ENCODE results near the gene AFDN.

Gene AFDN

DNA sequence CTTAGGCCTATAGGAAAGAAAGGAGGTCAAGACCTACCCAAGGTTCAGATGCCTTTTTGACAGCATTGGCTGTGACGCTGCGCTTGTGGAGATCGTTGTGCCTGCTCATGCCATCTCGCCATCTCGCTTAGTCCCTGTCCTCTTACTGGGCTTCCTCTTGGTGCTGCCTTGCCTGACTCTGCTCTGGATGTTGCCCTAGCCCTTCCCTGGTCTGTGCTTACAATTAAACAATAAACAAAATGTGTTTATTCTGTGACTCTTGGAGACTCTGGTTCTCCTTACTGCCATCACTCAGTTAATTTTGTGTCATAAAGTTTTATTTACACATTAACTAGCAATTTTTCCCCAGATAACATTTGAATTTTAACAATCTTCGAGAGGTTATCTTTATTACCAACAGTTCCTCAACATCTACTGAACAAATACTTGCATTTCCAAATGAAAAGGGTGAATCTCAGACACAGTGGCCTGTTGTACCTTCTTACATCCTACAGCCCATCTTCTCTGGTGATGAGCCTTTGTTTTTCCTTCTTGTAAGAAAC lies 11.6 kb downstream of the AFDN start:
- DNase-seq (ENCODE audit: low read depth in 2 of 3, low spot score in 2 of 3), result no peak

DNA sequence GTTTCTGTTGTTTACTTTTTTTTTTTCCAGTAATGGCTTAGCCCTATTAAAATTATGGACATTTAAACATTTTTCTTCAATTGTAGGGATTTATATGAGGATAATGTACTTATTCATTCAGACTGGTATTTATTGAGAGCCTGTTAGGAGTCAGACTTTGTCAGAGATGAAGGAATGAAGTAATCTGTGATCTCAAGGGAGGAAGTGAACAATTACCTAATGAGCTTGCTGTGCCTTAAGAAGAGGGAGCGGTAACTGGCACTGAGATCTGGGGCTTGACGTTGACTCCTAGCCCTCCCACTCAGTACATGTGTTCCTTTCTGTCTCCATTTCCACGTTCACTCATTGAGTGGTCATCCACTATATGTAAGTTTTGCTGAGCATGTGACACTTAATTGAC lies 12.6 kb downstream of the AFDN start:
- no peak for DNase-seq (ENCODE audit: low read depth in 2 of 3, low spot score in 2 of 3)

DNA sequence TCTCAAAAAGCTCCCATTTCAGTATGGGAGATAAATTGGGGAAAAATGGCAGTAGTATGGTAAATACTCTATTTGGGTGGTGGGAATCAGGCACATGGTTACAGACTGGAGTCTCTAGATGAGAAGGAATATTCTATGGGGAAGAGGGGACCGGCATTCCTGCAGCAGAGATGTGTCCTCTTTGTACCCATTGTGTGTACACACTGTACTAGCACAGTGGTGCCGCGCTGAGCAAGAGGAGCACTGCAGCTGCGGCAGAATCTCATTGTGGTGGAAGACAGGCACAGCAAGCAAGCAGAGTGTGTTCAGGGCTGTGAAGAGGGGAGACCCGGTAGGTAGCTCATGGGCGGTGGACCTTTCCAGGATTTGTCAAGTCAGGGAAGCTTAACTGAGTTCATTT lies 13.0 kb downstream of the AFDN start:
- DNase-seq (ENCODE audit: low read depth in 2 of 3, low spot score in 2 of 3), result no peak

GRCh38 chr6:167840160-167840525 lies 13.4 kb downstream of the AFDN start:
- DNase-seq (ENCODE audit: low read depth in 2 of 3, low spot score in 2 of 3), result no peak

- no peak for DNase-seq (ENCODE audit: low read depth in 2 of 3, low spot score in 2 of 3)
These were observed 13.9 kb downstream of the AFDN start for GRCh38 chr6:167840526-167841179.

- DNase-seq (ENCODE audit: low read depth in 2 of 3, low spot score in 2 of 3), result no peak
These were observed 15.3 kb downstream of the AFDN start for GRCh38 chr6:167841981-167842380.

DNA sequence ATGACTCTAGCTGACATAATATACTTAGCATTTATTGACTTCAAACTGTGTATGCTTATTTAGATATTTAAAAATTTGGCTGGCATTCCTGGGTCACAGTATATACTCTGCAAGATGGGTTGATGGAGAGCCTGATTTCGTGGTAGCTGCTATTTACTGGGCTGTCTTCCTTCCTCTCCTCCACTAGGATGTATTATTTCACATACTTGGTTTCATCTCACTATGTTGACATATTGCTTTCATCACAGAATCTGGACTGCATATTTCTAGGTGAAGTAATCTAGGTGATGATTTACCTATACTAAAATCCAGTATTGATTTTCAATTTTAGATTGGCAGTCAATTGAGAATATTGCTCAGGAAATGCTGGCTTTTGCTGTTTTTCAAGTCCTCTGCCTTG lies 15.7 kb downstream of the AFDN start:
- no peak for DNase-seq (ENCODE audit: low read depth in 2 of 3, low spot score in 2 of 3)

- no peak for DNase-seq (ENCODE audit: low read depth in 2 of 3, low spot score in 2 of 3)
These were observed 16.3 kb downstream of the AFDN start for GRCh38 chr6:167843023-167843422.

DNA sequence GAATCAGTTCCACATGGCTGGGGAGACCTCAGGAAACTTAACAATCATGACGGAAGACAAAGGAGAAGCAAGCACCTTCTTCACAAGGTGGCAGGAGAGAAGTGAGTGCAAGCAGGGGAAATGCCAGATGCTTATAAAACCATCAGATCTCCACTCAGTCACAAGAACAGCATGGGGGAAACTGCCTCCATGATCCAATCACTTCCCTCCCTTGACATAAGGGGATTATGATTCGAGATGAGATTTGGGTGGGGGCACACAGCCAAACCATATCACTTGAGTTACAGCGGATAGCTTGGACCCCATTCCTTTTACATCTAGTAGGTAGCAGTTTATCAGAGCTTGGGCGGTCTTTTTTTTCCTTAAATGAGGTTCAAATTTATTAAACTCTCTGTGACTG lies 19.1 kb downstream of the AFDN start:
- no peak for DNase-seq (ENCODE audit: low read depth in 2 of 3, low spot score in 2 of 3)

DNA sequence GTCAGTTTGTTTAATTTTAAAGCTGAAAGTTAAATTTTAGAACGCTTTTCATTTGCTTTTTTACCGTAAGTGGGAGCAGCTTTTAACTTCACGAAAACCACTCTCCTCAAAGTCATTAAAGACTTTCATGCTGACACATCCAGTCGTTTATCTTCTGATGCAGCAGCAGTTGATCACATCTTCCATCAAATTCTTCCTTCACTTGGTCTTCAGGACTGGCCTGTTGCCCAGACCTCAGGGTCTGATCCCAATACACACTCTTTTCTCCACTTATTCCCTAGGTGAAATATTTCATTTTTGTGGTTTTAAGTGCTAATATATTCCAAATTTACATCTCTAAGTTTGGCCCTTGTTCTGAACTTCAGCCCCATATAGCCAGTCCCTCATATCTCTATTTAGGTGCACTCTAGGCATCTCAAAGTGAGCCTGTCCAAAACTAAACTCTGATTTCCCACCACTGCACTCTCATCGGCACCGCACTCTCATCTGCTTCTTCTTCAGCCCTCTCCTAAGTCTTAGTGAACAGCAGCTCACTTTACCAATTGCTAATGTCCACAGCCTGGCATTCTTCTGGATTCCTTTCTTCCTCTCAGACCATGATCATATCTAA lies 20.4 kb downstream of the AFDN start:
- no peak for DNase-seq (ENCODE audit: low read depth in 2 of 3, low spot score in 2 of 3)

DNA sequence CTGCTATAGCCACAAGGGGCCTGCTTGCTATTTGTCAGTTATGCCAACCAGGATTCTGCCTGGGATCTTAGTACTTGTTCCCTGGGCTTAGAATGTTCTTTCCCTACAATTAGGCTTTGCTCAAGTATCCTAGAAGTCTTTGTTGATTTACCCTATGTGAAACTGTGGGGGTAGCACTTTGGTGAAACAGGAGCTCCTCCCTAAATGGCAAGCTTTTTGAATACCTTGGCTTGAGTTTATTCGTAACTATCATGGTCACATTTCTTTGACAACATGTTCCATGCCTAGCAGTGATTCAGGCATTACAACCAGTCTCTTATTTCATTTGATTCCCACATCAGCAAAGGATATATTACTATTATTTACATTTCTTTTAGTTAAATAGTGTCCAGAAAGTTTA lies 21.2 kb downstream of the AFDN start:
- DNase-seq (ENCODE audit: low read depth in 2 of 3, low spot score in 2 of 3), result no peak

GRCh38 chr6:167848783-167849182 lies 22.1 kb downstream of the AFDN start:
- DNase-seq (ENCODE audit: low read depth in 2 of 3, low spot score in 2 of 3), result no peak

GRCh38 chr6:167849846-167850459 lies 23.2 kb downstream of the AFDN start:
- no peak for DNase-seq (ENCODE audit: low read depth in 2 of 3, low spot score in 2 of 3)

- no peak for DNase-seq (ENCODE audit: low read depth in 2 of 3, low spot score in 2 of 3)
These were observed 24.1 kb downstream of the AFDN start for GRCh38 chr6:167850782-167851181.

GRCh38 chr6:167851370-167851952 lies 24.8 kb downstream of the AFDN start:
- no peak for DNase-seq (ENCODE audit: low read depth in 2 of 3, low spot score in 2 of 3)

DNA sequence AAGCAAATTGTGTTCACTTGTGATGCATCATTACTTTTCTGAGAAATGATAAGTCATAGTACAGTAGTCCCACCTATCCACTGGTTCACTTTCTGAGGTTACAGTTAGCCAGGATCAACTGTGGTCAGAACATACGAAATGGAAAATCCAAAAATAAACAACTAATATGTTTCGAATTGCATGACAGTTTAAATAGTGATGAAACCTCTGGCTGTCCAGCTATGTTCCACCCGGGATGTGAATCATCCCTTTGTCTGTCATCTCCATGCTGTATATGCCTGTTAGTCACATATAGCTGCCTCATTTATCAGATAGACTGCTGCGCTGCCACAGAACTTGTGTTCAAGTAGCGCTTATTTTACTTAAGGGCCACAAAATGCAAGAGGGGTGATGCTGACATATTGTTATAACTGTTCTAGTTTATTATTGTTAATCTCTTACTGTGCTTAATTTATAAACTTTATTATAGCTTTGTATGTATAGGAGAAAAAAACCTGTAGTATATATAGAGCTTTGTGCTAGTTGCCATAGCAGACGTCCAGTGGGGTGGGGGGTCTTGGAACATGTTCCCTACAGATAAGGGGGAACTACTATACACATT lies 29.2 kb downstream of the AFDN start:
- DNase-seq (ENCODE audit: low read depth in 2 of 3, low spot score in 2 of 3), result no peak

DNA sequence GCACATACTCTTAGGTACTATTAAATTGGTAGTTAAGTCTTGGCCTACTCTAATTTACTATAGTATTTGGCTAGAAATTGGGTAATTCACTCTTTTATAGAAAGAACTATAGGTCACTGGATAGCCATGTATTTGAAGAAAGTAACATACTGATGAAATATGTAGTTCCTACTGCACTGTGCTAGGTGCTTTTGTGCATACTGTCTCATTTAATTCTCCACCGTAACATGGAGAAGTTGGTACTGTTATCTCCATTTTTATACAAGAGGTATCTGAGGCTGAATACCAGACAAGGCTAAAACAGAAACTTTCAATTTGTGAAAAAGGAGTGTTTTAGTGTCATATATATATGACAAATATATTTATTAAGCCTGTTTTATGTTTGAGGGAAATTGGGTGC lies 29.8 kb downstream of the AFDN start:
- DNase-seq (ENCODE audit: low read depth in 2 of 3, low spot score in 2 of 3), result no peak

GRCh38 chr6:167856999-167857660 lies 30.4 kb downstream of the AFDN start:
- no peak for DNase-seq (ENCODE audit: low read depth in 2 of 3, low spot score in 2 of 3)

DNA sequence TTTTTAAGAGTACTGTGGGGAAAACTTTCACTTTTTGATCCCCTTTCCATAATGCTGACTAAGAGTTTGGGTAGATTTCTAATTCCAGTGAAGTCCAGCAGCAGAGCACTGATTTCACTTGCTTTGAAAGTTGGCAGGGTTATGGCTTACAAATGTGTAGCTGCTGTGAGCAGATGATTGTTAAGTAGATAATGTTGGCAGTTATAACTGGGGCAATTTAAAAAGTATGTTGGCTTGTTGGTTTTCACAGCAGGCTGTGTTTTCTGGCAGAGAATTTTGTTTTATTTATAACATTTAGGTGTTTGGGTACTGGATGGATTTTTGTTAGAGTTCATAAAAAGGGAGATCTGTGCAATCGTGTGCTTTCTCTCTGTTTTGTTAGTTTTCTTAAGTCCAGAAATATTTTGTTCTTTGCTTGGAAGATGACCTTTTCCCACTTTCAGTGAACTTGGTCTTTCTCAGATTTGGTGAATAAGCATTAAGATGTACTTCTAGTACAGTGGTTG lies 31.4 kb downstream of the AFDN start:
- no peak for DNase-seq (ENCODE audit: low read depth in 2 of 3, low spot score in 2 of 3)

DNA sequence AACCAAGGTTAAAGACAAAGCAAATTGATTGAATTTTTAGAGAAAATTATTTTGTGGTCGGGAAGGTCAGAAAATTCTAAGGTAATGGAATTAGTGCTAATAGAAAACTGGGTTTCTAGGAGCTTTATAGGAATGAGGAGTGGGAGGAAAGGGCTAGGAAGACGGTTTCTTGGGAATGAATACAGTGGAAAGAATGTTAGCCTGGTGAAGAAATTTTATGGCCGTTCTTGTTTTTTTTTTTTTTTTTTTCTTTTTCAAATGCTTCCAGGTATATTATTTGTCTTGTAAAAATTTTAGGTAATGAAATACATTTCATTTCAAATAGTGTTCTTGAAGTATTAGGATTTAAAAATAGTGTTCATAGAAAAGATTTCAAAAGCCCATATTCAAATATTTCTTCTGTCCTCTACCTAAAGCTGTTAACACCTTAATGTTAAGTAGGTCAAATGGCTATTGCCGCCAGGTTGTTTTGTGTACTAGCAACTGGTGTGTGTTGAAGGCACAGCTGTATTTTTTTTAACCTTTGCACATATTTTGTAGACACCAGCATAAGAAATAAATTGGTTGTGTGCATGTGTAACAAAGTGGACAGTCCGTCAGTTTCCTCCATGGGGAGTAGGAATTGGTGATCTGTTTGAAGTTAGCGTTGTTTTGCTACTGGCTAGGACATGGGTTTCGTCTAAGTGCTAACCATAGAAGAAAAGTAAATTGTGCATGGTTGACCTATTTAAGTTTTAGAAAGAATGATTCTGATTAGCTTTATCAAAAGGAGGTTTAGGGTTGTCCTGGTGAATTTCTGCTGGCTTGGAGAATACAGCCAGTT lies 32.3 kb downstream of the AFDN start:
- DNase-seq (ENCODE audit: low read depth in 2 of 3, low spot score in 2 of 3), result no peak

Data from activated CD8-positive, alpha-beta memory T cell treated with anti-CD3 and anti-CD28 coated beads for 48 hours (primary cell).